ENCODE data around the gene ATP6V0D1.

ATP6V0D1 gene

DNA sequence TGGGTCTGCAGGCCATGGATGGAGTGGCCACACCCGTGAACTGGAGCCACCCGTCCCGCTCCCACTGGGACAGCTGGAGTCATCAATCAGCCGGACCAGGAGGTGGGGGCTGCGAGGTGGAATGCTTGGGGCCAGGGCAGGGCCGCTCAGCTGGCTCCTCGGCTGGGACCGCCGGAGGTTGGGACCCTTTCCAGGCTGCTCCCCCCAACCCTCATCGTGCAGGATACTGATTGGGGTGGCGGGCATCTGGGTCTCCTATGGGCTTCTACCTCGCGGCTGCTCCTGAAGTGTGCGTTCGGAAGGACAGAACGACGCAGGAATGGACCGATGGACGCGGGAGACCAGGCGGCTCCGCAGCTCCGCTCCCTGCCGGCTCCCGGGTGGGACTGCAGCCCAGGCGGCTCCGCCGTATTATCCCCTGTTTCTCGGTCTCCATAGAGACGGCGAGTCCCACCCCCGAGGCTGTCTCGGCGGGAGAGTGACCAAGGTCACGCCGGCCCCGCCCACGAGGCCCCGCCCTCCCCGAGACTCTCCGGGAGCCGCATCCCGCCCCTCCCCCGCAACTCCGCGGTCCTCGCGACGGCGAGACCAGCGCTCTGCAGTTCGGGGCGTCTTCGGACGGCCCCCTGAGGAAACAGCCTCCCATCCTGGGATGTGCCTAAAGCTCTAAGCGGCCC, 87.7 kb downstream of the ATP6V0D1 start, which contains the start of gene TPPP3:
TPPP3 (minus strand) TSS at position 388 of the 677 bp plus-strand sequence. CDS start 2,387 bp downstream, outside the sequence.
- DNase-seq (ENCODE audit: low spot score), result peak; percentile 20

DNA sequence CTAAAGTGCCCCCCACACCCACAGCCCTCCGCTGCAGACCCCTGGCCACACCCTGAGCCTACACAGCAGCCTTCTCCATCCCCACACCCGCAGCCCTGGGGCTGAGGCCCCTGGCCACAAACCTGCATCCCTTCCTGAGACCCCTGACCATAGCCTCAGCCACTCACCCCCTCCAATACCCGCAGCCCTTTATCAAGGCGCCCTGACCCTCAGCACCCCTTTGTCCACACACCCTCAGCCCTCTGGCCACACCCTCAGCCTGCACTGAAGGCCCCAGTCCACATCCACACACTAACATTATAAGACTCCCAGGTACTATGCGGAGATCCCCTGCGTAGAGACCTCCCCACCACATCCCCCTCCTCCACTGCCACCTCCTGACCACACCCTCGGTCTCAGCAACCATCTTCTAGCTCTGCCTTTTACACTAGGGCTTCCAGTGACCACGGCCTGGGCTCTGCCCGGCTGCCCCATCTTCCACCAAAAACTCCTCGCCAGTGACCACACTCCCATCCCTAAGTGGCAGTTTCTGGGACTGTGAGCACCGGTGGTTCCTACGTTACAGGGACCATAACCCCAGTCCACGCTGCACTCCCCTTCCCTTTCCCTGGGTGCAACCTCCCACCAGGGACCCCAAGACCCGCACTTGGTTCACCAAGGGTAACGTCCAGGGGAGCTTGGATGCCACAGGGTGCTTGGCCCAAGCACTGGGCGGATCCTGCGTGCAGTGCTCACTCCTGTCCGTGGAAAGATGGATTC, 88.5 kb downstream of the ATP6V0D1 start:
- DNase-seq (ENCODE audit: low spot score), result no peak

DNA sequence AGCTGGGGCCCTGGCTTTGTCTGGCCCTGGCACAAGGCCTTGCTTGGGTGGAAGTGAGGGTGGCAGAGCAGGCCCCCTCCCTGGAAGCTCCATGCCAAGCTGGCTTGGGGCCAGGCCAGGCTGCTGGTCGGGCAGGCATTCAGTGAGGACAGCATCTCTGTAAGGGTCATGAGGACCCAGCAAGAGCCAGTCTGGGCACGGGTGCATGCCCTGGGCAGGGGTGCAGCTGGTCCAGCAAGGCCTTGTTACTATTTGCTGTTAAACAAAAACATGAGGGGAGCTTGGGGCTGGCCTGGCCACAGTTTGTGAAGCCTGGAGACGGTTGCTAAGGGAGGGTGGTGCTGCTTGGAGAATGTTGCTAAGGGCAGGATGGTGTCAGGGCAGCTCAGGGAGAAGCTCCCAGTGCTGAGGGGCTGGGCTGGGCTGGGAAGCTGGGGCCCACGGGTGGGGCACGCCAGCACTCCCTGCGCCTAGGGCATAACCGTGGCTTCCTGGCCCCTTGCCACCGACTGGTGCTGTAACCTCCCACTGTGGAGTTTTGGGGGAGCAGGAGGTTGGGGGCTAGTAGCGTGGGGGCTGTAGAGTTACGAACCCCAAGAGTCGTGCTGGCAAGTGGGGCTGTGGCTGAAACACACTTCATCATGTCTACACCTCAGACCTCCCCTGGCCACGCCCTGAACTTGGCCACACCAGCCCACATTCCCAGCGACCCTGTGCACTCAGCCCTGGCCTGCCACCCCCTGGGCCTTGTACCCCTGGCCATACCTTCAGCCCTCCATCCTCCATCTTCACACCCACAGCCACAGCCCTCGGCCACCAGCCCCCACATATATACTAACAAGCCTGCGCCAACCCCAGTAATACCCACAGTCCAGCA, 89.3 kb downstream of the ATP6V0D1 start:
- DNase-seq (ENCODE audit: low spot score), result no peak

DNA sequence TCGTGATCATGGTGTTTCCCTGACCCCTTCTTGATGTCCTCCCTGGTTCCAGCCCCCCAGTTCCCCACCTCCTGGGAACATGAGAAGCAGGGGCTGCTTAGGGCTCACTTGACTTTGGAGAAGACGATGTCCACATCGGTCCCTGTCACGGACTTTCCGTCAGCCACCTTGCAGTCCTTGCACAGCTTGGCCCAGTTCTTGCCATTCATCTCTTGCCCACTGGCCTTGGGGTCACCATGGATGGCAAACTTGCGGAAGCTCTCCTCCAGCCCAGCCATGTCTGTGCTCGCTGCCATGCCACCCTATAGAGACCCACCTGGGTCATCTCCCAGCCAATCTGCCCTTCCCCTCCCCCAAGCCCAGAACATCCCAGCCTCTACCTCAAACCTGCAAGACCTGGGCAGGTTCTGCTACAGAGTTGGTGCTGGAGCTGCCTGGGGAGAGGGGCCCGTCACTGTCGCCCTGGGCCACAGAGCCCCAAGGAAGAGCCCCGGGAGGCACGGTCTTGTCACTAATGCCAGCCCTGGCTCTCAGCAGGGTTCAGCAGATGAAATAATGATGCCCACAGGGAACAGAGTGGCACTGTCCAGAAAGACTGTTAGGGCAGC, 90.0 kb downstream of the ATP6V0D1 start:
- no peak for DNase-seq (ENCODE audit: low spot score)

DNA sequence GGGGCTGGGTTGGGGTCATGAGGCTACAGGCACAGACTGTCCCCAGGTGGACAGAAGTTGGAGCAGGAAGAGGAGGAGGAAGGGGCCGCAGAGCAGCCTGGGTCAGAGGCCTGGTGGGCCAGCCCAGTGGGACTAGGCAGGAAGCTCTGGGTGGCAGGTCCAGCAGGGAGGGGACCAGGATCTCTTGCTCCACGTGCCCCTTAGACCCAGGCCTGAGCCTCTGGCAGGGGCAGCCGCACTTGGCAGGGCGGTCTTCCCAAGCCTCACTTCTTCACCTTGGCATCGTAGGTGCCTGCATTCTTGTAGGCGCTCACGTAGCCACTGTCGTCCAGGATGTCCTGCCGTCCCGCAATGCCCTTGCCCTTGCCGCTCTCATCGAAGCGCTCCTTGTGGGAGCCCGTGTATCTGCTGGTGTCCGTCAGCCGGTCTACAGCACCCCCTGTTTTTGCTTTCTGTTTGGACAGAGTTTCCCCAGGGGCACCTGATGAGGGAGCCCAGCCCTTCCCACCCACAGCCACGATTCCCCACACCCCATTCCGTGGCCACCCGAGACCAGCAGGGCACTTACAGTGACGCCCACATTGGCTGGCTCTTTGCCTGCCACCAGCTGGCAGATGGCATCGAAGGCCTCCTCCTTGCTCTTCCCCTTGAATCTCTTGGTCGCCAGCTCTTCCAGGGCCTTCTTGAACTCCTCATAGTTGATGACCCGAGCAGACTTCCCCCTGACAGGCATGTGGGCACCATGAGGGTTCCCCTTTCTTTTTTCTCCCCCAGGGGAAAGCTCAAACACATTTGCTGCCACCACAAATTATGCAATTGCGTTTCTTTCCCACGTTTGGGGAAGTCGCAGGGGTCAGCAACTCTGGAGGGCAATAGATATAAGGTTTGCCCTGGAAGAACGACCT, 90.8 kb downstream of the ATP6V0D1 start:
- DNase-seq (ENCODE audit: low spot score), result no peak

DNA sequence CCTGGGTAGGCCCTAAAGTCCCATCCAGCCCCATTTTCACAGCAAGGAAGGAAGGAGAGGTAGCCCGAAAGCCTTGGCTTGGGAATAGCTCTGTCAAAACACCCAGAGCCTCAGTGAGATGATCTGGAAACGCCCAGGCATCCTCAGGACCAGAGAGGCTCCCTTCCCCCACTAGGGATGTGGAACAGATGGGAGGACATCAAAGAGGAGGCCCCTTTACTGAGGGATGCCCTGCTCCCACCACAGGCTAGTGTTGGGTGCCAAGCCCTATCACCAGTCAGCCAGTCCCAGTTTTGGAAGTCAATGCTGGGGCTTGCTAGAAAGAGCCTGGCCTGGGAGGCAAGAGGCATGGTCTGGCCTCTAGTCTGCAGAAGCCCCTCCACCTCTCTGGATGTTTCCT, 92.4 kb downstream of the ATP6V0D1 start:
- no peak for DNase-seq (ENCODE audit: low spot score)

DNA sequence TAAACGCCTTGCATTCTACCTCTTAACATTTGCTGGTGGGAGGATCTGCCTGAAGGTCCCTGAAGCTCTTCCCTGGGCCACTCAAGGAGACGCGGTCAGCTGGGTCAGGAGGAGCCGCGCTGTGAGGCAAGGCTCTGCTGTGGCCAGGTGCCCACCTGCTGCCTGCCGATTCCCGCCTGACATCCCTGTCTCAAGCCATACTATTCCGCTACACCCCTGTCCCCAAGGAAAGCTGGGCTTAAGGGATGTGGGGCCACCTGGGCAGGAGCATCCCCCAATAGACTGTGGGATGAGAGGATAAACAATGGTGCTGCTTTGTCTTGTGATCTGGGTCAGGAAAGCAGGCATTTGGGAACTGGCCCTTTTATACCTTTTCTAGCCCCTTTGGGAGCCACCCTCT, 92.8 kb downstream of the ATP6V0D1 start:
- DNase-seq (ENCODE audit: low spot score), result no peak
